Measurements from ENCODE around the gene SASH3. TPM values are rescaled to one million over a fixed set of nuclear protein-coding genes. Genes with fewer than 3 reads are reported as not detected.

The SASH3 gene
- polyA plus RNA-seq, 1 donor (not counting 4 experiments of a cell fraction or from before 2014, with no cell fraction given) = 0.09 TPM

DNA sequence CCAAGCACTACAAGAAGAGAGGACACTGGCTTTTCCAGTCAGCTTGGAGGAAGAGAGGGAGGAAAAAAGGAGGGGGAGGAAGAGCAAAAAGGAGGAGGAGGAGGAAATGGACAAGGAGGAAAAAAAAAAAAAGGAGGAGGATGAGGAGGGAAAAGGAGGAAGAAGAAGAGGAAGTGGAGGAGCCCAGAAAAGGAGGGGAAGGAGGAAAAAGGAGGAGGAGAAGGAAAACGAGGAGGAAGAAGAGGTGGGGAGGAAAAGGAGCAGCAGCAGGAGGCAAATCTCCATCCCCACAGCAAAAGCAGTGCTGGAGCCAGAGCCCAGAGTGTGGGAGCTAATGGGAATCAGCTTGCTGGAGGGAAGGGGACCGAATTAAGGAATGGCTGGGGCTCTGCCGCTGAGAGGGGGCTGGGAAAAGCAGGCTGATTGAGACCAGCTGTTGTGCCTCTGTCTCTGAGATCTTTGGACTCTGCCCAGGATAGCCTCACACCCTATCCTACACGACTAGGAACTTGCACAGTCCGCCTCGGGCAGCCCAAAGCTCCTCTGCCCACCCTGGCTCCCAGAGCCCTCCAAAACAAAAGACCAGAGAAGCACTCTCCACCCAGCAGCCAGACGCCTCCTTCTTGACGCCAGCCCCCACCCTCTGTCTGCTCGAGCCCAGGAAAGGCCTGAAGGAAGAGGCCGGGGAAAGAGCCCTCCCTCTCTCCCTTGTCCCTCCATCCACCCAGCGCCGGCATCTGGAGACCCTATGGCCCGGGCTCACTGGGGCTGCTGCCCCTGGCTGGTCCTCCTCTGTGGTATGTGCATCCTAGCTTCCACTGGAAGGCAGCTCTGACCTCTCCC is 41.1 kb upstream of the SASH3 start, which contains the start of gene XPNPEP2:
Gene XPNPEP2, plus strand, starts transcription at position 514 of the 843 bp plus-strand sequence. Its CDS starts 235 bp downstream, at position 749.
- no peaks in the 10 kb centered on the region for H3K9me3 ChIP-seq (ENCODE audit: control insufficient read depth, low read depth, low read length)
- H3K4me3 ChIP-seq (ENCODE audit: control insufficient read depth in 2 of 3, extremely low read depth in 1 of 3, insufficient read depth in 2 of 3, low read depth in 1 of 3, low read length in 3 of 3) = no peak within 1 kb of the TSS
- no peak within 1 kb of the TSS for H3K27ac ChIP-seq (ENCODE audit: control insufficient read depth, insufficient read depth, low read length)
- FAIRE-seq = no peak
- H3K79me2 ChIP-seq (ENCODE audit: control insufficient read depth, insufficient read depth, low read length) = no peaks in the 10 kb centered on the region
- no peaks in the 10 kb centered on the region for H3K27me3 ChIP-seq (ENCODE audit: control insufficient read depth, extremely low read depth, insufficient read depth, low read length)
- H3K4me1 ChIP-seq (ENCODE audit: control insufficient read depth, extremely low read depth, insufficient read depth, low read length) = peaks cover 4% of the 10 kb centered on the region
- no peaks in the 10 kb centered on the region for H3K9me1 ChIP-seq (ENCODE audit: control insufficient read depth, extremely low read depth, insufficient read depth, low read length)
- H3K4me2 ChIP-seq (ENCODE audit: control insufficient read depth, extremely low read depth, insufficient read depth, low read depth, low read length) = no peak within 1 kb of the TSS
- H4K20me1 ChIP-seq (ENCODE audit: control insufficient read depth, extremely low read depth, insufficient read depth, low read length) = no peaks in the 10 kb centered on the region
- no peaks in the 10 kb centered on the region for H3K36me3 ChIP-seq (ENCODE audit: control insufficient read depth in 2 of 2, extremely low read depth in 1 of 2, insufficient read depth in 2 of 2, low read length in 2 of 2)
- TF ChIP-seq EZH2 (IDR thresholded peaks at IDR 0.05; ENCODE audit: low read length) = no peak
- TF ChIP-seq CTCF (optimal IDR thresholded peaks at IDR 0.05 in 1 of 3, IDR thresholded peaks at IDR 0.05 in 1 of 3, conservative IDR thresholded peaks at IDR 0.05 in 1 of 3; ENCODE audit: extremely low read depth in 1 of 3, insufficient read depth in 2 of 3, low read length in 3 of 3) = no peak
- DNase-seq (ENCODE audit: low read depth, low spot score) = no peak
- dilution Hi-C loops (cut with MboI; ENCODE audit: extremely low pct_ligation_motif_present, low sequenced_read_pairs) = no loop called here
- H2AFZ ChIP-seq (ENCODE audit: control insufficient read depth, low read length) = no peak within 1 kb of the TSS
- no peak within 1 kb of the TSS for H3K9ac ChIP-seq (ENCODE audit: control insufficient read depth, extremely low read depth, insufficient read depth, low read length)

- dilution Hi-C loops (cut with MboI; ENCODE audit: extremely low pct_ligation_motif_present, low sequenced_read_pairs) = no loop called here
- Histone ChIP-seq H3K27ac (ENCODE audit: control insufficient read depth, insufficient read depth, low read length) (no peak overlapping the region), H2AFZ (ENCODE audit: control insufficient read depth, low read length) (no peak overlapping the region), H3K9ac (ENCODE audit: control insufficient read depth, extremely low read depth, insufficient read depth, low read length) (no peak overlapping the region), H3K4me1 (ENCODE audit: control insufficient read depth, extremely low read depth, insufficient read depth, low read length) (peaks cover 4% of the 10 kb centered on the region), H3K4me2 (ENCODE audit: control insufficient read depth, extremely low read depth, insufficient read depth, low read depth, low read length) (no peak overlapping the region), H3K27me3 (ENCODE audit: control insufficient read depth, extremely low read depth, insufficient read depth, low read length) (no peaks in the 10 kb centered on the region), H3K9me1 (ENCODE audit: control insufficient read depth, extremely low read depth, insufficient read depth, low read length) (no peaks in the 10 kb centered on the region), H3K36me3 (ENCODE audit: control insufficient read depth in 2 of 2, extremely low read depth in 1 of 2, insufficient read depth in 2 of 2, low read length in 2 of 2) (no peaks in the 10 kb centered on the region), H3K79me2 (ENCODE audit: control insufficient read depth, insufficient read depth, low read length) (no peaks in the 10 kb centered on the region), H4K20me1 (ENCODE audit: control insufficient read depth, extremely low read depth, insufficient read depth, low read length) (no peaks in the 10 kb centered on the region), H3K4me3 (ENCODE audit: control insufficient read depth in 2 of 3, extremely low read depth in 1 of 3, insufficient read depth in 2 of 3, low read depth in 1 of 3, low read length in 3 of 3) (no peak overlapping the region), H3K9me3 (ENCODE audit: control insufficient read depth, low read depth, low read length) (no peaks in the 10 kb centered on the region)
- DNase-seq (ENCODE audit: low read depth, low spot score) (no peak), FAIRE-seq (no peak)
- TF ChIP-seq EZH2 (IDR thresholded peaks at IDR 0.05; ENCODE audit: low read length) (no peak), CTCF (optimal IDR thresholded peaks at IDR 0.05 in 1 of 3, IDR thresholded peaks at IDR 0.05 in 1 of 3, conservative IDR thresholded peaks at IDR 0.05 in 1 of 3; ENCODE audit: extremely low read depth in 1 of 3, insufficient read depth in 2 of 3, low read length in 3 of 3) (no peak)
Measured at GRCh38 chrX:129739578-129739977, 40.2 kb upstream of the SASH3 start.
